ENCODE data around the gene ACTR1A. TPM values are rescaled to one million over a fixed set of nuclear protein-coding genes. Genes with fewer than 3 reads are reported as not detected.

ACTR1A gene
- polyA plus RNA-seq, 1 experiment: 164 TPM

- no peaks in the 10 kb centered on the region for H3K9me3 ChIP-seq (ENCODE audit: control insufficient read depth, insufficient read depth, low read length)
- no peak overlapping the region for H3K4me3 ChIP-seq (ENCODE audit: low read depth, low read length)
- no peaks in the 10 kb centered on the region for H3K27me3 ChIP-seq (ENCODE audit: control insufficient read depth, insufficient read depth, low read length)
- ChIA-PET CTCF (interaction anchor here (0.8 to 1.8 kb wide), 3 partner anchors 20 to 59 kb away, joined by 3 to 5 read pairs (median 5); partner anchors contain the start of genes ACTR1A and SUFU), POLR2A (interaction anchor here (0.7 kb wide), 1 partner anchor 31 kb away, joined by 13 read pairs; no protein-coding TSS in a partner anchor)
- H3K27ac ChIP-seq (ENCODE audit: low read depth, low read length): no peak overlapping the region
- no peak for TF ChIP-seq CTCF (IDR thresholded peaks at IDR 0.05; ENCODE audit: low read depth, low read length)
- DNase-seq (ENCODE audit: low read depth, low spot score): no peak
Observed at GRCh38 chr10:102524746-102525145, 22.2 kb upstream of the ACTR1A start.

- Histone ChIP-seq H3K4me3 (ENCODE audit: low read depth, low read length) (no peak overlapping the region), H3K9me3 (ENCODE audit: control insufficient read depth, insufficient read depth, low read length) (no peaks in the 10 kb centered on the region), H3K27ac (ENCODE audit: low read depth, low read length) (peak overlapping the region; percentile 57), H3K27me3 (ENCODE audit: control insufficient read depth, insufficient read depth, low read length) (no peaks in the 10 kb centered on the region)
- no peak for TF ChIP-seq CTCF (IDR thresholded peaks at IDR 0.05; ENCODE audit: low read depth, low read length)
- DNase-seq (ENCODE audit: low read depth, low spot score): peak; percentile 21
- CTCF ChIA-PET: interaction anchor here (1.8 kb wide), 1 partner anchor 60 kb away, joined by 5 read pairs; no protein-coding TSS in a partner anchor
- POLR2A ChIA-PET: no interaction called here
Observed at GRCh38 chr10:102523250-102524029, 20.9 kb upstream of the ACTR1A start.

- Histone ChIP-seq H3K4me3 (ENCODE audit: low read depth, low read length) (no peak overlapping the region), H3K9me3 (ENCODE audit: control insufficient read depth, insufficient read depth, low read length) (no peaks in the 10 kb centered on the region), H3K27me3 (ENCODE audit: control insufficient read depth, insufficient read depth, low read length) (no peaks in the 10 kb centered on the region), H3K27ac (ENCODE audit: low read depth, low read length) (peak overlapping the region; percentile 23)
- DNase-seq (ENCODE audit: low read depth, low spot score): no peak
- POLR2A ChIA-PET: no interaction called here
- CTCF ChIA-PET: interaction anchor here (1.4 kb wide), 1 partner anchor 19 kb away, joined by 3 read pairs; the partner anchor contains the start of gene SUFU
- no peak for TF ChIP-seq CTCF (IDR thresholded peaks at IDR 0.05; ENCODE audit: low read depth, low read length)
Observed at GRCh38 chr10:102522874-102523249, 20.4 kb upstream of the ACTR1A start.

GRCh38 chr10:102519246-102519825 lies 16.8 kb upstream of the ACTR1A start:
- CTCF ChIA-PET: interaction anchor here (3.0 kb wide), 1 partner anchor 16 kb away, joined by 23 read pairs; the partner anchor contains the start of genes ACTR1A and SUFU
- no peak overlapping the region for H3K4me3 ChIP-seq (ENCODE audit: low read depth, low read length)
- no peaks in the 10 kb centered on the region for H3K9me3 ChIP-seq (ENCODE audit: control insufficient read depth, insufficient read depth, low read length)
- POLR2A ChIA-PET: no interaction called here
- no peak for DNase-seq (ENCODE audit: low read depth, low spot score)
- TF ChIP-seq CTCF (IDR thresholded peaks at IDR 0.05; ENCODE audit: low read depth, low read length): no peak
- no peak overlapping the region for H3K27ac ChIP-seq (ENCODE audit: low read depth, low read length)
- H3K27me3 ChIP-seq (ENCODE audit: control insufficient read depth, insufficient read depth, low read length): no peaks in the 10 kb centered on the region

GRCh38 chr10:102517553-102517952 lies 15.0 kb upstream of the ACTR1A start:
- Histone ChIP-seq H3K27me3 (ENCODE audit: control insufficient read depth, insufficient read depth, low read length) (no peaks in the 10 kb centered on the region), H3K27ac (ENCODE audit: low read depth, low read length) (no peak overlapping the region), H3K4me3 (ENCODE audit: low read depth, low read length) (no peak overlapping the region), H3K9me3 (ENCODE audit: control insufficient read depth, insufficient read depth, low read length) (no peaks in the 10 kb centered on the region)
- ChIA-PET POLR2A (no interaction called here), CTCF (interaction anchor here (1.8 to 3.0 kb wide), 2 partner anchors 14 to 66 kb away, joined by 10 to 23 read pairs; partner anchors contain the start of genes ACTR1A and SUFU)
- peak; percentile 44 for DNase-seq (ENCODE audit: low read depth, low spot score)
- no peak for TF ChIP-seq CTCF (IDR thresholded peaks at IDR 0.05; ENCODE audit: low read depth, low read length)

All from AG04450 (cell line).